Activated CD4-positive, alpha-beta T cell treated with anti-CD3 and anti-CD28 coated beads for 48 hours (primary cell): ENCODE measurements around the gene NEK1.
"Not testable (repeated sequence)": the region's sequence is repeated elsewhere in the genome, so short reads cannot be mapped to it uniquely, and the experiment has no call there.

Experiments used
- DNase-seq: peaks from one replicate; pipeline ENCODE4 v3.0.0-alpha.2; 2020

Gene NEK1

GRCh38 chr4:169627307-169627706 lies 14.9 kb upstream of the NEK1 start:
- DNase-seq: no peak

GRCh38 chr4:169626331-169627282 lies 14.2 kb upstream of the NEK1 start:
- no peak for DNase-seq

- DNase-seq: no peak
Observed at GRCh38 chr4:169625886-169626285, 13.5 kb upstream of the NEK1 start.

- DNase-seq: not testable (repeated sequence)
Observed at GRCh38 chr4:169624012-169624411, 11.6 kb upstream of the NEK1 start.

- no peak for DNase-seq
Observed at GRCh38 chr4:169622566-169622965, 10.2 kb upstream of the NEK1 start.

- peak; percentile 14 for DNase-seq
Observed at GRCh38 chr4:169621731-169622492, 9.5 kb upstream of the NEK1 start.

- peak; percentile 25 for DNase-seq
Observed at GRCh38 chr4:169620880-169621248, 8.5 kb upstream of the NEK1 start.

- DNase-seq: peak; percentile 93
Observed at GRCh38 chr4:169619958-169620879, 7.8 kb upstream of the NEK1 start, which contains the start of gene CLCN3. Gene CLCN3, plus strand, starts transcription at chr4:169620578. Its CDS starts 15,351 bp downstream, at chr4:169635929.

- peak; percentile 53 for DNase-seq
Observed at GRCh38 chr4:169619518-169619957, 7.2 kb upstream of the NEK1 start.

GRCh38 chr4:169618986-169619385 lies 6.6 kb upstream of the NEK1 start:
- DNase-seq: no peak

- no peak for DNase-seq
Observed at GRCh38 chr4:169618286-169618685, 5.9 kb upstream of the NEK1 start.

- DNase-seq: no peak
Observed at GRCh38 chr4:169617306-169617705, 4.9 kb upstream of the NEK1 start.

GRCh38 chr4:169616846-169617245 lies 4.5 kb upstream of the NEK1 start:
- no peak for DNase-seq

- DNase-seq: peak; percentile 40
Observed at GRCh38 chr4:169615467-169616106, 3.2 kb upstream of the NEK1 start.

- DNase-seq: peak; percentile 77
Observed at GRCh38 chr4:169612871-169613859, 782 bp upstream of the NEK1 start.

GRCh38 chr4:169611157-169611556 lies 1.2 kb downstream of the NEK1 start:
- DNase-seq: no peak

- no peak for DNase-seq
Observed at GRCh38 chr4:169604903-169605331, 7.5 kb downstream of the NEK1 start.

- DNase-seq: peak; percentile 22
Observed at GRCh38 chr4:169604131-169604900, 8.1 kb downstream of the NEK1 start.

- DNase-seq: no peak
Observed at GRCh38 chr4:169603312-169603711, 9.1 kb downstream of the NEK1 start.
